ENCODE results near the gene SKI. TPM values are rescaled to one million over a fixed set of nuclear protein-coding genes. Genes with fewer than 3 reads are reported as not detected.

Gene SKI
- total RNA-seq, 1 experiment from 2014 or later, result 89.5 TPM

GRCh38 chr1:2255420-2256369 is 27.6 kb downstream of the SKI start:
- Histone ChIP-seq H3K9me3 (ENCODE audit: control insufficient read depth, low read depth, low read length) (no peaks in the 10 kb centered on the region), H2BK15ac (ENCODE audit: low read depth, low read length) (no peak overlapping the region), H2BK120ac (ENCODE audit: low read depth, low read length, poor library complexity, severe bottlenecking) (no peak overlapping the region), H3K4me2 (ENCODE audit: insufficient read depth, insufficient read length, low read length) (no peak overlapping the region), H3K23me2 (ENCODE audit: insufficient read length, low read depth, low read length, poor library complexity, severe bottlenecking) (no peaks in the 10 kb centered on the region), H3K56ac (ENCODE audit: insufficient read length, low read depth, low read length) (no peak overlapping the region), H2BK12ac (ENCODE audit: insufficient read length, low read depth, low read length) (no peak overlapping the region), H3K14ac (ENCODE audit: insufficient read depth, low read length) (0 out of 2 replicates have a peak overlapping the region, but pooled peaks have one; percentile 25), H3K4me1 (ENCODE audit: insufficient read depth, low read length) (no peaks in the 10 kb centered on the region; the same call in 1 of the 2 replicates), H4K91ac (ENCODE audit: insufficient read length, low read depth, low read length) (no peak overlapping the region), H3K27me3 (ENCODE audit: insufficient read depth, low read length) (no peaks in the 10 kb centered on the region), H3K79me1 (ENCODE audit: insufficient read depth, low read depth, low read length, poor library complexity, severe bottlenecking) (peaks cover 6% of the 10 kb centered on the region), H3K79me2 (ENCODE audit: insufficient read depth, low read length) (peaks cover 70% of the 10 kb centered on the region; the same call in 1 of the 2 replicates), H3K18ac (ENCODE audit: insufficient read length, low read depth, low read length) (peak overlapping the region; percentile 28), H2AK5ac (ENCODE audit: insufficient read length, low read length) (no peak overlapping the region), H3K23ac (ENCODE audit: insufficient read length, low read depth, low read length) (no peak overlapping the region), H4K5ac (ENCODE audit: insufficient read length, low read depth, low read length) (peak overlapping the region; percentile 6), H3K9ac (ENCODE audit: extremely low read depth, insufficient read length, low read length) (no peak overlapping the region), H3T11ph (ENCODE audit: low read length) (no peak overlapping the region), H4K20me1 (ENCODE audit: control insufficient read depth, insufficient read depth, insufficient read length) (peaks cover 3% of the 10 kb centered on the region), H3K4ac (ENCODE audit: low read depth, low read length) (no peak overlapping the region), H2AFZ (ENCODE audit: low read length) (no peak overlapping the region), H2BK20ac (ENCODE audit: low read depth, low read length, poor library complexity, severe bottlenecking) (no peak overlapping the region), H3K27ac (ENCODE audit: insufficient read length, low read depth, low read length) (peak overlapping the region; percentile 42), H2BK5ac (ENCODE audit: insufficient read length, low read length) (no peak overlapping the region), H4K8ac (replicated peaks; ENCODE audit: insufficient read length, low read depth, low read length) (no peak overlapping the region)
- H3K4me3 Mint-ChIP-seq, result no peak overlapping the region
- no CpG with 5 or more reads among the region's 5 CpGs for WGBS (ENCODE audit: extremely low coverage, insufficient read length, low lambda C conversion rate)
- TF ChIP-seq CTCF (conservative IDR thresholded peaks at IDR 0.05), result no peak
- no peaks in the 10 kb centered on the region for H3K27me3 Mint-ChIP-seq (ENCODE audit: low read depth)
- H3K9me3 Mint-ChIP-seq, result peaks cover 3 to 4% of the 10 kb centered on the region in 2 experiments; a peak in 2 of 5 replicates
- H3K27ac Mint-ChIP-seq, result no peak overlapping the region
- peaks cover 12 to 21% (median 19%) of the 10 kb centered on the region in 3 experiments for H3K36me3 Mint-ChIP-seq (ENCODE audit: insufficient read depth in 1 of 3, low read depth in 3 of 3)
- peaks cover 41 to 43% of the 10 kb centered on the region in 2 experiments for H3K4me1 Mint-ChIP-seq
- peak; percentile 41 for DNase-seq
